M059J (cell line): ENCODE measurements around the gene ENDOD1. TPM values are rescaled to one million over a fixed set of nuclear protein-coding genes. Genes with fewer than 3 reads are reported as not detected.

Source experiments
- DNase-seq: peaks from one replicate; pipeline ENCODE4 v3.0.0-alpha.2; 2012; ENCODE audit warnings: low read depth
- total RNA-seq: library from RNA; depleted of rRNA; stranded (reverse); fragments of >200 nt; shearing (Covaris generic); gene quantifications from 2 replicates; pipeline ENCODE4 v1.2.3, GENCODE V29; 2014

Gene ENDOD1
- total RNA-seq, 1 experiment from 2014 or later: 19.0 TPM

DNA sequence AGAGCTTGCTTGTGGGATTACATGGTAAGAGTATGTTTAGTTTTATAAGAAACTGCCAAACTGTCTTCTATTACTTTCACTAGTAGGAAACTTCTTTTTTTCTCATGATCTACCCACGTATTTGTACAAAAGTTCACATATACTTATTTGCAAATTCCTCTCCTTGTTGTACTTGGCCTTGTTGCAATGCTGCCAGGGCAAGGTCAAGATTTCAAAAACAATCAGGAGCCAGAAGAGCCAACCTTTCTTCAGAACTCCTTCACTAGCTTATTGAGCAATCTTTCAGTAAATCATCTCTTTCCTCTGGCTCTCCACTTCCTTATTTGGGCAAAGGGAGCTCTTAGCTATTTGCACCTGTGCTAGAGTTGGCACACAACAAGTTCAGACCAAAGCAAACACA is 13.2 kb upstream of the ENDOD1 start:
- peak; percentile 27 for DNase-seq

DNA sequence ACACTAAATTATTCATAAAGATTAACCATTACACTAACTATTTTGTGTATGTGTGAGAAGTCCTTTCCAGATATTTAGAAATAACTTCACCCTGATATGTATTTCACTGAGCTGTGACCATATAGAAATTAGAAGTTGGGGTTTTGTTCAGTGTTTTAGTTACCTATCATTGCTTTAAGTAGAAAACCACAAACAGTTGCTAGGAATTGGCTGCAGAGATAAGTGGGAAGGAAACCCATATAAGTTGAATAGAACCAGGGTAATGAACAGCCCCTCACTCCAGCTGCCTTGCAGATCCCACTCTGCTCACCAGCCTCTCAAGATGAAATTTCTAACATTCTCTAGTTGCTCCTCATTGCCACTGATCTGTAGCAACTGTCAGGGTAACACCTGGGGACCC is 12.7 kb upstream of the ENDOD1 start:
- DNase-seq: no peak

DNA sequence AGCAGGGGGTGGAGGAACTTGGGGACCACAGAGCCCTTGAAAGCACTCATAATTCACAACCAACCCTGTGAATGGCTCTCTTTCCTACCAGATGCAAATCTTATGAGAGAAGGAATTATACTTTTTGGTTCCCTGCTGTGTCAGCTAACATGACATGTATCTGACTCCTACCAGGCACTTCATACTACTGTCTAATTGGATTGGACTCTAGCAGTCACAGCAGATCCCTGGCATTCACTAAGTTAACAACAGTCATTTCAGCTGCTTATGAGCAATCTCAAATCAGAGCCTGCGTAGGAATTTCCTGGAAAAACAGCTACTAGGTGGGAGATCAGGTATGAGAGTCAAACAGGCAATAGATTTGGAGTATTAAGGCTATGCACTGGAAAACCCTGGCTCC is 11.1 kb upstream of the ENDOD1 start:
- no peak for DNase-seq

DNA sequence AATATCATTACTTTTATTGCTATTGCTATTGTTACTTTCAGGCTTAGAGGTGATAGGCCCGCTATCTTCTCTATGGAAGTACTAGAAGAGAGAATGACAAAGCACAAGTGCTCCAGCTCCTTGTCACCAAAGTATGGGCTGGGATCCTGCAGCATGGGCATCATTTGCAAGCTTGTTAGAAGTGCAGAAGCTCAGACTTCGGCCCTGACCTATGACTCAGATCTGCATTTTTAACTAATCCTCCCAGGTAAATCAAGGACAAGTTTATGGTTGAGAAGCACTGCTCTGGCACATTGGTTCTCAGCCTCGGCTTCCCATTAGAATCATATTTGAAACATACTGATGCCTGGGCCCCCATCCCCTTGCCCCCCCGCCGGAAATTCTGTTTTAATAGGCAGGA is 8.6 kb upstream of the ENDOD1 start:
- no peak for DNase-seq

DNA sequence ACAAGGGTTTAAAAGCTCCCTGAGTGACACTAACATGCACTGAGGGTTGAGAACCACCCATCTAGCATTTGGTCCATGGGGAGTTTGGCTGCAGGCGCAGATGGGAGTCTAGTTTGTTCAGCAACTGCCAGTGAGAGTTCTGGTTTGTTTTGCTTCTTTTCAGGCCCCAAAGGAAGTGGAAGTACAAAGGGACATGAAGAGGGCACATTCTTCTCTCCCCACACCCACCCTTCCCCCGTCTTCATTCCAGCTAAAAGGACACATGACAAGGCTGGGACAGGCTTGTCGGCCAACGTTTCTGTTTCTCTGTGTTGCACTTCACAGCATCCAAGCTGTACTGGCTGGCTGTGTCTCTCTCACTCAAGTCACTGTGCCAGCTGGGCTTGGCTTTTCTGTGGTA is 8.2 kb upstream of the ENDOD1 start:
- no peak for DNase-seq

DNA sequence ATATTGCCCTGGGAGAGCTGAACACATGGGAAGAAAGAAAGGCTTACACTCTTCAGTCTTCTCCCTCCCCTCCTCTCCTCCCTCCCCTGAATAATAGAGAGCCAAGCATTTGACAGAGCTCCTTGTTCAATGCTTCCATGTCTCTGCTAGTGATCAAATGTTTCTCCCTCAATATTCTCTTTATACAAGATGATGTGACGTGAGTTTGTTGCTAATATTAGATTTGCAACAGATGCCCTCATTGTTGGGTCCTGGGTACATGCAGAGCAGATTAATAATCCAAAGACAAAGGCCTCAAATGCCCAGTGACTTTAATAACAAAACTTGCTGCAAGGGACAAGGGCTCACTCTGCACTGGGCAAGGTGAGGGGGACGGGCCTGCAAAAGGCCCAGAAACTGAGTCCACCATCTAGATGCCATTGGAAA is 7.1 kb upstream of the ENDOD1 start:
- no peak for DNase-seq

DNA sequence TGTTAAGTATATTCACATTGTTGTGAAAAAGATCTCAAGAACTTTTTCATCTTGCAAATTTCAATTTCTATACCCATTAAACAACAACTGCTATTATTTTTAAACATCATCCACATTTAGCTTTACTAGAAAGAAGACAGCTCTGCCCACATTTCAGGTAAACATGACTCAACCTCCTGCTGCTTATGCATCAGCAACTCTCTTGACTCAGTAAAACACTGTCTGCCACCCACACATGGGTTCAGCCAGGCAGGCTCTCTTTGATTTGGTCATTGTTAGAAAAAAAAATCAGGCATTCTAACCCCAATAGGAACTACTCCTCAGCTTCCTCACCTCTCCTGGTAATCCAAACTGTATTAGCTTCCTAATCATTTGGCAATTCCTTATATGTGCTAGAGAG is 5.1 kb upstream of the ENDOD1 start:
- no peak for DNase-seq

DNA sequence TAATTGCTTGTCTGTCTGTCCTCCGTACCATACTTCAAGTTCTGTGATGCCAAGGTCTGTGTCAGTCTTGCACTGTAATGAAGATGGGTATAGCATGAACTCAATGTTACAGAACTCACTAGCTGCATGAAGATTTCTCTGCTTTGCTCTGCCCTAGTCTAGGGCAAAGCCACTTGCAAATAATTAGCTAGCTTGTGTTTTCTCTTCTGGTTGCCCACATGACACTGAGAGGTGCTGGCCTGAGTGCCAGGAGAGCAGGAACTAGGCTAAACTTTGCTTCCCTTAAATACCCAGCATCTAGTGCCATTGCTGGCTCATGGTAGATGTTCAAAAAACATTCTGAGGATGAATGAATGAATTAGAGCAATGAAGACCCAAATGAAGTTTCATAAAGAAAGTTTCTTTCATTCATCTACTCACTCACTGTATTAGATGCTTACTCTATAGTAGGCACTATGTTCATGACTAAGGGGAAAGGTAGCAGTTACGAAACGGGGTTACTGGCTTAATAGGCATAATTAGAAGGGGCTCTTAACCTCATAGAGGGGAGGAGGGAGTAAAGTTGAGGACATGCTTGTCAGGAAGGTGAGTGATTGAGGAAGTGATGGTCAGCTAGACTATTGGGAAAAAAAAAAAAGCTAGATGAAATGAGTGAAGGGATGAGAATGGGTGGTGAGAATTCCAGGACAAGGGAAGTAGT is 4.4 kb upstream of the ENDOD1 start:
- no peak for DNase-seq

DNA sequence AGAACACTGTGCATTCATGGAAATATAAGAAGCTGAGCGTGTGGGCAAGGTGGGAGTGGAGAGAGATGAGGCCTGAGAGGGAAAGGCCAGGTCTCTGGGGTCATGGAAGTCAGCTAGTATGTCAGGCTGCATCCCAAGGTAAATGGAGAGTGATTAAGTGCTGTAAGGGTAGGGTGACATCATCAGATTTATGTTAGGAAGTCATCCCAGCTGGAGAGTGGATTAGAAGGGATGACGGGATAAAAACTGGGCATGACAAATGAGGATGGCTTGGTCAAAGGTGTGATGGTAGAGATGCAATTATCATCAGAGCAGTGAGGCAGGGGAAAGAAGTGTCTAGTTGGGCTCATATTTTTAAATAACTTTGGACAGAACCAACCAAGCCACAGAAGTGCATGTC is 3.5 kb upstream of the ENDOD1 start:
- no peak for DNase-seq

DNA sequence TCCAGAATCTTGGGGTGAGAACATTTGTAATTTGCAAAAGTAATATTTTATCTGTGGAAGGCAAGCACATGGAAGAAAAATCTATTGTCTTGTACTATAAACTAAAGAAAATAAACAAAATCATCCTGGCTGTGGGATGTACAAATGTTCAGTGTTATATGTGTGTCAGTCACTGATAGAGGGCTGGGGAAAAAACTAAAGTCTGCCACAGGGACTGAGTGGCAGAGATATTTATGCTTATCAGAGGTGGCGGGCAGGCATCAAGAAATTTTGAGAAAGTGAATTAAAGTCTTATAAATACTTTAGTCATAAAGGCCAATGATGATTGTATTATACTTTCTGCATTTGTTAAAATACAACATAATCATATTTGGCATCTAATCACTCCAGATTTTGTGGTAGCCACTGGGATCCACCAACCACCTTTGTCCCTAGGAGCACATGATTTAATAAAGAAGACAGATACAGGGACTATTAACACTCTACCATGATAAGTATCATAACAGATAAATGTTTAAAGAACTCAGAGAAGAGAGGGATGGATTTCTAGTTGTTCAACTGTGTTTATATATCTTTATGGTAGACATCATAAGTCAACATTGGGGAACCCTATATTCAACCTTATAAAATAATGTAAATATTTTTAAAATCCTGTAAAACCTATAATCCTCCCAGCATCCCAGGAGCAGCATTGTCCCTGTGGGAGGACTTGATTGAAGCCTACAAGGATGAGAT is 2.6 kb upstream of the ENDOD1 start:
- DNase-seq: no peak

DNA sequence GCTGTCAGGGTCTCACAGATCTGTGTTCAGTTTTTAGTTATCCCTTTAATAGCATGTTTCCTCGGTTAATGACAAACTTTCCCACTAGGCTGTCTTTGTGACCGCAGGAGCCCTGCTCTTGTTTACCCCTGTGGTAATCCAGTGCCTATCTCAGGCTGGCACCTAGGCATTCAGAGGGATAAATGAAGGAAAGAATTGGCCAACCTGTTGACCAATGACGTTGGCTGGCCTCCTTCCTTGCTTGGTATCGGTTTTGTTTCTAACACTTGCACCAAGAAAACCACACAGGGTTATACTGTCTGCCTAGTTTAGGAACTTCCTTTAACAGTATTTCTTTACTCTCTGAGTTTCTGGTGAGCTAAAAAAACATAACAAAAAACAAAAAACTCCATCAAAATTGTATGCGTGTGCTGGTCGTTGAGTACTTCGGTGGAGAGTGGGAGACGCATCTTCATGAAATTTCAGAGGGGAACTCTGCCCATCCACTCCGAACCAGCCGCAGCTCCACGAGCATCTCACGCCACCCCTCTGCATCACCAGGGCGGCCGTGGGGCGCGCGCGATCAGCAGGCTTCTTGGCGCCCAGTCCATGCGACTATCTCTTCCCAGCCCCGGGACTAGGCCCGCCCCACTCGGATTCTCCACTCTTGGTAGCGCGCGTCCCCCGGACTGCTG is 563 bp upstream of the ENDOD1 start:
- no peak for DNase-seq

DNA sequence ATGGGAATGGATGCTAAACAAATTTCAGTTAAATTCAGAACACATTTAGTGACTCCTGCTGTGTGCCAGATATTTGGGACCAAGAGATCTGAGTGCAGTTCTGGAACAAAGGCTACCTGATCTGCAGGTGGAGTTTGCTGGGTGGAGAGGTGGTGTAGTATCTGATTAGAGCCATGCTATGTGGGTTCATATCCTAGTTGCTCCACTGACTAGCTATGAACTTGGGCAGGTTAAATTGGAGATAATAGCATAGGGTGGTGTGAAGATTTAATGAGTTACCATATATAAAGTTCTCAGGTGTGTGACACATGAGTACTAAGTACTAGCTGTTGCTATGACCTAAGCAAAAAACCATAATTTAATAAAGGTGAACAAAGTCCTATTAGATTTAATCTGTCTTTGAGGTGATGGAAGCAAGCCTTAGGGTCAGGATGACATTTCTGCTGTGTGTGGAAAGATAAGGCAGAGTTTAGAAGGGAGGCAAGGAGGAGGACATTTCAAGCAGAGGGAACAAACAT is 2.1 kb downstream of the ENDOD1 start:
- no peak for DNase-seq

DNA sequence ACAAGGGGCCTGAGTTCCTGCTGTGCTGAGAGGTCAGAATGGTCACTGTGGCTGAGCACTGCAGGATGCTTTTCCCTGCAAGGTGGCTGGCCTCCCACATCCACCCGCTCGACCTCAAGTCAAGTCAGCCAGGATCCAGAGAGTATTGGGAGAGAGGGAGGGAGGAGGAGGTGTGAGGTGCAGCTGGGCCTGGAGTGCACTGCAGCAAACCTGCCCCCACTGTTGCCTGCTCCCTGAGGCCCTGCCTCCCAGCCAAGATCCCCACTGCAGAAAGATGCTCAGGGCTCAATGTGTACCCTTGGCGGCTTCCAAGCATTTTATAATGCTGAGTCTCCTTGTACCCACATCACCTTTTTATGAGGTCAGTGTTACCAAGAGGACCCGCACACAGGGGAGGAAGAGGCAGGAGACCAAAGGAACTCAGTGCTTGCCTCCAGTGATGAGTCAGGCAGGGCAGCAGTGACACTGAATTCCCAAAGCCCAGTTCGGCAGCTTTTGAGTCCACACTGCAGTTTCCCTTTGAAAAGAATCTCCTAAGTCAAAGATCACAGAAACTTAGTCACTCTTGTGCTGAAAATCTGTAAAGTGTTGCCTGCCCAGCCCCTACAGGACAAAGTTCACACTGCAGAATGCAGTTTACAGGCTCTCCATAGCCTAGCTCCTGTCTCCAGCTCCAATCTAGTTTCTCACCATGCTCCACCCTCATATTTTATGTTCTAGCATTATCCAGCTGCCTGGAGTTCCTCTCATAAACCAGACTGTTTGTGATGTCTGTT is 3.1 kb downstream of the ENDOD1 start:
- DNase-seq: peak; percentile 88

DNA sequence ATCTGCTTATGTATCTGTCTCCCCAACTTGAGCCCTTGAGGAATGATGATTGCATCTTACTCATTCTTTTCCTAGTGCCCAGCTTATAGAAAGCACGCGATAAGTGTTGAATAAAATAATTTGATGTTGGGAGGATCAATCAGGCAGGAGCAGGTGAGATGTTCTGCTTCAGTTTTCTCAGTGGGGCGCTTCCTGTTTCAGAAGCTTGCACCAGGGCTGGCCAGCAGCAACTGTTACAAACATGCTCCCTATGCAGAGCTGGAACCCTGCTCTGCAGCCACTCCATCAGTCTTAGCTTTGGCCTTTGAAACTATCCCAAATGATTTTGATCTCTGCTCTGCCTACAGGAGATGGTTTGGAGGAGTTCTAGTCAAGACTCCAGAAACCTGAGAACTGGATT is 3.9 kb downstream of the ENDOD1 start:
- no peak for DNase-seq

DNA sequence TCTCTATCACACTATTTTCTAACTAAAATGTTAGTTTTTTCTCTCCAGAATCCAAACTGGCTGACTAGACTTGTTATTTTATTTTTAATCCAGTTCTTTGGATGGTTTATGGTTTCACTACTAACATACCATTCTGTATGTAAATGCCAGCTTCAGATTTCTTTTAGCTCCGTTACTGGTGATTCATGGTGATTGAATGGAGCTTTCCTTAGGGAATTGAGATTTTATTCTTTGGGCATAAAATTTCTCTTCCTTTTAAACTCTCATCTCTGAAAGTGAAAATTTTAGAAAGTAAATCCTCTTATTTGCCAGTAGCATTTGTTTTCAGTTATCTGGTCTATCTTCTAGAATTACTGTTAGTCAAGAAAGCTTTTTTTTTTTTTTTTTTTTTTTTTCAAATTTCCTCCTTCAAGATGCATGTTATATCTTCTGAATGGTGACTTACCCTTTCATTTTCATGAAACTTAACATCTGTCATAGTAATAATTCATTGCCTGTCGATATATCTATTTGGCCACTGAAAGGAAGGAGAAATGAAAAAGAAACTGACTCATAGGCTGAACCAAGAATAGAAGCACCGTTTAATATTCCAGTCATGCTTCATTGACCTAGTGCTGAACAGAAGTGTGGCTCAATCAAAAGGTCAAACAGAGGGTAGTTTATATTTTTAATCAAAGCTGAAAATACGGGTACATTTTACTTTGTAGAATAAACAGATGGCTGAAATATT is 6.4 kb downstream of the ENDOD1 start:
- peak; percentile 50 for DNase-seq

DNA sequence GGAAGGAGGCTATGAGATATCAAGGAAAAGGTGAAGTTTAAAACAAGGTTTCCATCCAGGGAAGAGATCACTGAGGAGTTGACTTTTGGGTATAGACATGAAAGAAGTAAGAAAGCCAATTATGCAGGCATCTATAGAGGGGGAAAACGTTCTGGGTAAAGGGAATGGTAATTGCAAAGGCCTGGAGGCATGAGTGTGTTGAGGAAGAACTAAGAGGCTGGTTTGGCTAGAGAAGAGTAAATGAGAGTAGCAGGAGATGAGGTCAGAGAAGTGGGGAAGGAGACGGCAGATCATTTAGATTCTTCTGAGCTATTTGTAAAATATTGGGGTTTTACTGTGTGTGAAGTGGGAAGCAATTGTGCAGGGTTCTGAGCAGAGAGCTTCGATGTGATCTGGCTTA is 7.6 kb downstream of the ENDOD1 start:
- DNase-seq: no peak

DNA sequence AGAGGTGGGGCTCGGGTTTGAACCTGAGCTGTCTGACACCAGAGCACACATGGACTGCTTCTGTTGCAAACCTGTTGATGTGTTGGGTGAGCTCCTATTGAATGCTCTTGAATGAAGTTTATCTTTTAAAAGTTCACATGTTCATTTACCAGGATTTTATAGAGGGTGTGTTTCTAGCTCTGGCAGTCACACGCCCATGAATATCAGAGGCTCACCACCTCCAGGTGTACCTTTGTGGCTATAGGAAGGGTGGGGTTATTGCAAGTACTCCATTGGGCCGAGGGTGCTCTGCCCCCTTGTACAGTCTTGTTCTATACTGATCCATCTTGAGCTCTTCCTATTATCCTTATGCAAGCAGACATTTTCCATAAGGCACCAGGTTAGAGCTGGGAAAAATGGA is 9.2 kb downstream of the ENDOD1 start:
- no peak for DNase-seq

DNA sequence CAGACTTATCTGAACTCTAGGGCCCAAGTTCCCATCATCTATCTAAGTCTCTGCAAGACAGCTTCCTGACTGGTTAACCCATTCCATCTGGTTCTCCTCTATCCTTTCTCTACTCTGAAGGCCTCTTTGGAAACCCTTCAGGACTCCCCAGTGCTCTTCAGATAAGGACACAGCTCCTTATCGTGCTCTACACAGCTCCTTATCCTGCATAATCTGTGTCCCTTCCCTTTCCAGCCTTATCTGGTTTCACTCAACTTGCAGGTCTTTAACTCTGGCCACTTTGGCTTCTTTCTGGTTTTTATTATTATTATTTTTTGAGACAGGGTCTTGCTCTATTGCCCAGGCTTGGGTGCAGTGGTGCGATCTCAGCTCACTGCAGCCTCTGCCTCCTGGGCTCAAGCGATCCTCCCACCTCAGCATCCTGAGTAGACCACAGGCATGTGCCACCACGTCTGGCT is 10.6 kb downstream of the ENDOD1 start:
- DNase-seq: no peak

DNA sequence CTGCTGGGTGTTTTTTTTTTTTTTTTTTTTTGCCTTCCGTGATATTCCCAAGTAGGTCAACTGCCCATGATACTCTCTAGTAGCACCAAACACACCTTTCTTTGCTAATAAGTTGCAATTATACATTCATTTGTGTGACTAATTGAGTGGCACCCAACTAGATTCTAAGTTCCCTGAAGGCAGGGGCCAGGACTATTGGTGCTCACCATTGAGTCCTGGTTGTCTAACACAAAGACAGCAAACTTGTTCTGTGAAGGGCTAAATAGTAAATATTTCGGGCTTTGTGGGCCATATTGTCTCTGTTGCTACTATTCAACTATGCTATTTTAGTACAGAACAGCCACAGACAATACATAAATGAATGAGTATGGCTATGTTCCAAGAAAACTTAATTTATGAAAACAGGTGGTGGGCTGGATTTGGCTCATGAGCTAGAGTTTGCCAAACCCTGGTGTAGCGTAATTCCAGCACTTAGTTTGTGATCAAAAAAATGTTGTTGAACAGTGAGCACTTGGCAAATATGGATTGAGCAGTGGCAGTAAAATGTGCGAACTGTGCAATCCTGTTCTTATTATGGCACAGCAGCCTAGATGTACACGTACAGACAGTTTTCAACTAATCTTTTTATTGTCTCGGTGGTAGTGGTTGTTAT is 11.3 kb downstream of the ENDOD1 start:
- DNase-seq: no peak

DNA sequence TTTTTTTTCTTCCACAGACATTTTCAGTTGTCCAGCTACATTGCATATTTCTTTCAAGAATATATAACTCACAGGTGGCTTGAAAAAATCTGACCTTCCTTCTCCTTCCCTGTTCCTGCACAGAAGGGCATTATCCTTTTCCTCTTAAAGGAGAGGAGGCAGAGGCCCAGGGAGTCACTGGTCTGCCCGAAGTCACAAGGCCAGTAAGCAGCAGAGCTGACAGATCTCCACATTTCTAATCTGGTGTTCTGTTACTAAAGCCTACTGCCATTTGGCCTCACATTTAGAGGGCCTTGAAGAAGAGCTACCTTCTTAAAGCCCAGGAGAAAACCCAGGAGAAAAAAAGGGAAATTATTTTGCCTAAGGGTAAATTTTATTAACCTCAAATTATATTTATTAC is 12.3 kb downstream of the ENDOD1 start:
- no peak for DNase-seq

DNA sequence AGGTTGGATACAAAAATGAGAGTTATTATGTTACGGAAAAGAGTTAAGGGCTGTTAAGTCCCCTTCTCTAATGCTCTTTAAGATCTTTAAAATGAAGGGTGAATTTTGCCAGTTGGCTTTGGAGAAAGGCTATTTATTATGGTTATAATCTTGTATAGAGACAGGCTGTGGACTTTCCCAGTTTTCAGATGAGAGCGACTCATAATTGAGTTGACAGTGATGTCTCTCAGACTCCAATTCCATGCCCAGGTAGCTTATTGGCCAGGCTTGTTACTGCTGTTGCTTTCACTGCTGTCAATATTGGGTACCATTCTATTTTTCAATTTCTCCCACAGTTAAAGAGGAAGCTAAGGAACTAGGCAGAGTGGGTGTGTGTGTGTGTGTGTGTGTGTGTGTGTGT is 13.1 kb downstream of the ENDOD1 start:
- no peak for DNase-seq
